ENCODE data around the gene CD2AP.
"Not testable (repeated sequence)": the region's sequence is repeated elsewhere in the genome, so short reads cannot be mapped to it uniquely, and the experiment has no call there.

The CD2AP gene

DNA sequence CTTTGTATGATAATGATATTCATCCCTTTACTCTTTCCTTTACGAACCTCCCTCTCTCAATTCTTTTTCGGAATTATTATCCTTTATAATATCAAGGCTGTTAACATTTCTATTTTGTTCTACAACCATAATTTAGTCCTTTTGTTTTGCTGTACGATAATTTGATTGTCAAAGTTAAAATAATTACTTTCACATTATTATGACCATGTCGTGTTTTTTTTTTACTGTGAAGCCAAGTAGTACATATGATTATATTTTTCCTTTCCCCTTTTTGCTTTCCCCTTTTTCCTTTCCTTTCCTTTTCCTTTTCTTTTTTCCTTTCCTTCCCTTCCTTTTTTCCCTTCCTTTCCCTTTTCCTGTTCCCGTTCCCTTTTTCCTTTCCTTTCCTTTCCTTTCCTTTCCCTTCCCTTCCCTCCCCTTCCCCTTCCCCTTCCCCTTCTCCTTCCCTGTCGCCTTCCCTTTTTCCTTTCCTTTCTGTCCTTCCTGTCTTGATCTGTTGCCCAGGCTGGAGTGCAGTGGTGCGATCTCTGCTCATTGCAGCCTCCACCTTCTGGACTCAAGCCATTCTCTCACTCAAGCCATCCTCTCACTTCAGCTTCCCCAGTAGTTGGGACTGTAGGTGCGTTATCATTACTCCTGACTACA is 19.5 kb downstream of the CD2AP start:
- no peak for DNase-seq (ENCODE audit: low read depth)

- no peak for DNase-seq (ENCODE audit: low read depth)
Measured at GRCh38 chr6:47502920-47503319, 25.3 kb downstream of the CD2AP start.

DNA sequence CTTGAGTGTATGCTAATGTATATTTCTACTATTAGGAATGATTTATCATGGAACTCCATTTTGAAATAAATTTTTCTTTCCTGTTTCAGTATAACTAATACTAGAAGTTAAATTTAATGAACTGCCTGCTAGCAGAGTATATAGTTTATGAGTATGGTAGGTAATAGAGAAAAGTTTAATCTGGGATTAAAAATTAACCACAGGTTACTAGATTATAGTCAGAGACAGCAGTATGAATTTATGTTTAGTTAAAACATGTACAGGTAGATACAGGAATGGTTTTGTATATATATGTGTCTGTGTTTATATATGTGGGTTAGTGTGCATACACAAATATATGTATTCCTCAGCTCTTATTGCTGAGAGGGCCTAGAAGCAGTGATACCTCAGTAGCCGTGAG is 32.3 kb downstream of the CD2AP start:
- no peak for DNase-seq (ENCODE audit: low read depth)

- no peak for DNase-seq (ENCODE audit: low read depth)
Measured at GRCh38 chr6:47512872-47513271, 35.3 kb downstream of the CD2AP start.

- DNase-seq (ENCODE audit: low read depth), result no peak
Measured at GRCh38 chr6:47519279-47519678, 41.7 kb downstream of the CD2AP start.

DNA sequence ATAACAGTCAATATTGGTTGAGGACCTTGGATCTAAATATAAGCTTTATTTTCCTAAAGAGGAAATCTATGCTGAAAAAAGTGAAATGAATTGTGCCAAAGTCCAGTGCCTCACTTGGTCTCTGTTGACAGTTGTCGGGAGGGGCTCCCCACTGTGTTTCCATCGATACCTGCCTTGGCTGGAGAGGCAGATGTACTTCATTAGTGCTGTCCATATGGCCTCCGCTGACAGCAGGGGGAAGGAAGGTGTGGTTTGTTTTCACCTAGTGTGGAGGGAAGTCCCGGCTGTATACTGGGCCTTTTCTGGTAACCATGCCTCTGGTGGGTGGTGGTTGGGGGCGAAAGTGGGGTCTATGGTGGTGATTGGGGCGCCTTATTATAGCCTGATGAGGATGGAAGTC is 42.7 kb downstream of the CD2AP start:
- no peak for DNase-seq (ENCODE audit: low read depth)

DNA sequence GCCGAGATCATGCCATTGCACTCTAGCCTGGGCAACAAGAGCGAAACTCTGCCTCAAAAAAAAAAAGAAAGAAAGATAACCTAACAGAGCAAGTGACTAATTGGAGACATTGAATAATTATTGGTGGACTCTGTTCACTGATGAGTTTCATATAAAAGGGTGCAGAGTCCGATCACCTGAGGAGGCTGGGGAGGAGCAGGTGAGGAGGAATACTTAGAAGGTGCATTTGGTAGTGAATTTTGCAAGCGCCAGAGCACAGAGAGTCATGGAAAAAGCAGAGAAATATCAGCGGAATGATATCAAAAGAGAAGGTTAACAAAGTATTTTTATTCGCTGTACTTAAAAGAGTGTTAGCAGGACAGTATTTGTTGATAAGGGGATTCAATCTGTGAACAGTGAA is 44.4 kb downstream of the CD2AP start:
- DNase-seq (ENCODE audit: low read depth), result no peak

GRCh38 chr6:47524136-47524845 is 46.7 kb downstream of the CD2AP start:
- DNase-seq (ENCODE audit: low read depth), result no peak

DNA sequence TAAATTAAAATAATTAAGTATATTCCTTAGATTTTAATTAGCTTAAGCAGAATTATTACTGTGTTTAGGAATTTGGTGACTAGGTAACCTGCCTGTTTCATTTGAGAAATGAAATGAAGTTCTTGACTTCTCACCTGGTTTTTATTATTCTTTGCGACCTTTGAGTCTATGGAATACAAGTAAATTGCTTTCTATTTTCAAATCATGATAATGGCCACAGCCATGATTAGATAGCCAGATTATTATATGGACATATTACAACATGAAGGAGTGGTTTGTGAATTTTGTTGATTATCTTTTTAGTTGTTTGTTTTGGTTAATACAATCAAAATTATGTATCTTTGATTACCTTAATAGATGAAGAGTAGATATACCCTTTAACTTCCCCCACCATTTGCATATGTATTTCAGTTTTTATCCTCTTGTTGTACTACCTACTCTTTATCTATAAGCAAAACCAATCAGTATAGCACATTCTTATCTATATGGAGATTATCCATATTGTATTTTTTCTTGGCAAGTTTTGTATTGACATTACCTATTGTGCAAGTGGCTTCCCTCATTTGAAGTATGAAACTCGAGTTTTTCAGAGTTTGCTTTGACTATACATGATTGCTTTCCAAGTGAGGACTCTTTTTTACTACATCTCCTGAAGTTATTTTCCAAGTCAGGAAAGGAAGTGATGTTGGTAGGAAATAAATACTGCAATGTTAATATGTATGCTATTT is 47.9 kb downstream of the CD2AP start:
- no peak for DNase-seq (ENCODE audit: low read depth)

DNA sequence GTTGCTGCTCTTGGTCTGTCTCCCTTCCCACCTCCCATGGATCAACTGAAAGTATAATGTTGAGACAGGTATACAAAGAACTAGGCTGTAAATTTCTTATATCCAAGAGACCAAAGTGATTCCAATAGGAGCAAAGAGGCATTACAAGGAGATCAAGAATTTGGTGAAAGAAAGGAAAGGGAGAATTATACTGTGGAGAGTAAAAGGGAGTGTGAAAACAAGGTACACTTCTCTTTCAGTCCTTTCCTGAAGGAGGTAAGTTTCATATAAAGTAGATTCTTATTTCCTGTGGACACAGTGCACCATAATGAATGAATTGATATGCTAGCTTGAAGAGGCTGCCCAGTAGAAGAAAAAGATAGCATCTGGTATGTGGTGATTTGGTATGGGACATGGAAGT is 49.7 kb downstream of the CD2AP start:
- no peak for DNase-seq (ENCODE audit: low read depth)

- no peak for DNase-seq (ENCODE audit: low read depth)
Measured at GRCh38 chr6:47529734-47530133, 52.1 kb downstream of the CD2AP start.

GRCh38 chr6:47532981-47533585 is 55.5 kb downstream of the CD2AP start:
- no peak for DNase-seq (ENCODE audit: low read depth)

GRCh38 chr6:47534063-47534462 is 56.5 kb downstream of the CD2AP start:
- DNase-seq (ENCODE audit: low read depth), result no peak

- DNase-seq (ENCODE audit: low read depth), result no peak
Measured at GRCh38 chr6:47535316-47536225, 58.0 kb downstream of the CD2AP start.

DNA sequence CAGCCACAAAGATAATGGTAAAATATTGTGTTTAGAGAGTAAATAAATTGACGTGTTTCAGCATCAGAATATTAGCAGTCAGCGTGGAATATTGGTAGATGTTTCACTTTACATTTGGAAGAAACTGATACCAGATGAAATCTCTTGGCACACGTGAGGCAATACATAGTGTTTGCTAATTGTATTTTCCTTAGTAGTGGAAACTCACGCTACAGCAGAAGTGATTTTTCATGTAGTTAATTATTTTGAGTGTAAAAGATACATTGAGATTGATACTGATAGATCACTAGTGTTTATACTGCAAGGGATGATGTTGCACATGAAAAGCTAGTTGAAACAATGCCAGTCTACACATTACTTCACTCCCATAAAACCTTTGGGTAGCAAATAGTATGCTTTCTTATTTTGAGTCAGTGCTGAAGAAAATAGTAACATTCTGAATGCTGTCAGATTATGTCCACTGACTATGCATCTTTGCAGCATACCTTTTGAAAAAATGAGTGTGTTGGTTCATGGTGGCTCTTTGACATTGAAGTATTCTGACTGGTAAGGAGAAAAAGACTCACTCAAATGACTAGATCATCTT is 59.3 kb downstream of the CD2AP start:
- DNase-seq (ENCODE audit: low read depth), result no peak

DNA sequence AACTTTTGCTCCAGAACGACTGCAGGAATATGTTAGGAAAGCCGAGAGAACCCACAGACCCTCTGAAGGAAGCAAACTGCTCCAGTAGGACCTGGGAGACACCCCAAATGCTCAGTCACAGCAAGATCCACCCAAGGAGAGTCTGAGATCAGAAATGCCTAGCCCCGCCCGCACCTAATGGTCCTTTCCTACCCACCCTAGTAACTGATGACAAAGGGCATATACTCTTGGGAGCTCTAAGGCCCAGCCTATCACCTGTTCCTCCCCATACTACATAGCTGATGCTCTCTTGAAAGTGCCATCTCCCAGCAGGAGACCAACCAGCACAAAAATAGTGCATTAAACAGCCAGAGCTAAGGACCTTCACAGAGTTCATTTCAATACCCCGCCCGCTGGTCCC is 67.6 kb downstream of the CD2AP start:
- no peak for DNase-seq (ENCODE audit: low read depth)

GRCh38 chr6:47551670-47552069 is 74.1 kb downstream of the CD2AP start:
- DNase-seq (ENCODE audit: low read depth), result no peak

DNA sequence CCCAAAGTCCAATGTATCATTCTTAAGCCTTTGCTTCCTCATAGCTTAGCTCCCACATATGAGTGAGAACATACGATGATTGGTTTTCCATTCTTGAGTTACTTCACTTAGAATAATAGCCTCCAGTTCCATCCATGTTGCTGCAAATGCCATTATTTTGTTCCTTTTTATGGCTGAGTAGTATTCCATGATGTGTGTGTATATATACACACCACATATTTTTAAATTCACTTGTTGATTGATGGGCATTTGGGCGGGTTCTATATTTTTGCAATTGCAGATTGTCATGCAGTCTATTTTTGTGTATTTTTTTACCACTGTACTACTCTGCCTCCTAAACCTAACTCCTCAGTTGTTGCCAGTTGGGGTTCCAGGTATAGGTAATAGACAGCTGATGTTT is 74.7 kb downstream of the CD2AP start:
- no peak for DNase-seq (ENCODE audit: low read depth)

GRCh38 chr6:47553243-47553642 is 75.7 kb downstream of the CD2AP start:
- not testable (repeated sequence) for DNase-seq (ENCODE audit: low read depth)

DNA sequence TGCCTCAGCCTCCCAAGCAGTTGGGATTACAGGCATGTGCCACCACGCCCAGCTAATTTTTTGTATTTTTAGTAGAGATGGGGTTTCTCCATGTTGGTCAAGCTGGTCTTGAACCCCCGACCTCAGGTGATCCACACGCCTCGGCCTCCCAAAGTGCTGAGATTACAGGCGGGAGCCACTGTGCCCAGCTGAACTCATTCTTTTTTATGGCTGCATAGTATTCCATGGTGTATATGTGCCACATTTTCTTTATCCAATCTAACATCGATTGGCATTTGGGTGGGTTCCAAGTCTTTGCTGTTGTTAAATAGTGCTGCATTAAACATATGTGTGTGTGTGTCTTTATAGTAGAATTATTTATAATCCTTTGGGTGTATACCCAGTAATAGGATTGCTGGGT is 78.9 kb downstream of the CD2AP start:
- DNase-seq (ENCODE audit: low read depth), result not testable (repeated sequence)

DNA sequence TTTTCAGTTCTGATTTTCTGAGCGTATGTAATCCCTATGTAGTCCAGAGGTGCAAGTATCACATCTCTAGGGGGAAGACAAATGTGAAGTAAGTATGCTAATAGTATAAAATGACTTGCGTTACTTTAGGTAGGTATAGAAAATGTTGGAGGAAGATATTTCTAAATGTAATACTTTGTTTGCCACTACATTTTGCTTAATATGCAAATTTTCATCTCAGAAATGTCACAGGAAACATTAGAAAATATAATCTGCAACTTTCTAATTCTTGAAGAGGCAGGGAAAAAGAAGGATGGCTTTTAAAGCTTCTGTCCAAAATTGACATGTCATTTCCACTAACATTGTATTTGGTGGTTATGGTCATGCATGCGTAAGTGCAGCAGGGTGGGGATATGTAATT is 85.6 kb downstream of the CD2AP start:
- DNase-seq (ENCODE audit: low read depth), result no peak
